KMS-11 (cell line): ENCODE measurements around the gene PRLHR.

Source experiments
- H2AFZ ChIP-seq: fragments of 200-600 bp; sonication (generic); 2 replicates; pipeline ENCODE4 v1.6.1; 2016; ENCODE audit warnings: antibody characterized with exemption, mixed run types, low read depth
- H3K27ac ChIP-seq: fragments of 200-600 bp; sonication (generic); 2 replicates; pipeline ENCODE4 v1.6.1; 2016; ENCODE audit warnings: mild to moderate bottlenecking, mixed run types
- H3K27me3 ChIP-seq: fragments of 200-600 bp; sonication (generic); 2 replicates; pipeline ENCODE4 v1.6.1; 2017; ENCODE audit warnings: mild to moderate bottlenecking, low read depth, mixed run types, moderate library complexity; ENCODE audit not compliant: insufficient read depth
- H3K36me3 ChIP-seq: fragments of 200-600 bp; sonication (generic); 2 replicates; pipeline ENCODE4 v1.6.1; 2017; ENCODE audit warnings: mild to moderate bottlenecking, mixed run types; ENCODE audit not compliant: insufficient read depth
- H3K4me1 ChIP-seq: fragments of 200-600 bp; sonication (generic); 2 replicates; pipeline ENCODE4 v1.6.1; 2016; ENCODE audit warnings: mild to moderate bottlenecking, low read depth, mixed run types; ENCODE audit not compliant: poor library complexity, severe bottlenecking
- H3K4me2 ChIP-seq: fragments of 200-600 bp; sonication (generic); 2 replicates; pipeline ENCODE4 v1.7.0; 2016; ENCODE audit warnings: mild to moderate bottlenecking, mixed run types
- H3K4me3 ChIP-seq: fragments of 200-600 bp; sonication (generic); IDR thresholded peaks from 2 replicates; pipeline ENCODE4 v1.6.1; 2017; ENCODE audit warnings: low read depth, low read length, mixed read lengths; ENCODE audit not compliant: insufficient read depth
- H3K79me2 ChIP-seq: fragments of 200-600 bp; sonication (generic); 2 replicates; pipeline ENCODE4 v1.6.1; 2016; ENCODE audit warnings: low read depth, mixed run types; ENCODE audit not compliant: insufficient read depth
- H3K9ac ChIP-seq: fragments of 200-600 bp; sonication (generic); 2 replicates; pipeline ENCODE4 v1.6.1; 2016; ENCODE audit warnings: mild to moderate bottlenecking, mixed run types
- H4K20me1 ChIP-seq: fragments of 200-600 bp; sonication (generic); 2 replicates; pipeline ENCODE4 v1.6.1; 2016; ENCODE audit warnings: mild to moderate bottlenecking, mixed run types; ENCODE audit not compliant: insufficient read depth
- TF ChIP-seq, protein P1 (sequence below): fragments of 200-600 bp; sonication (generic); conservative IDR thresholded peaks from 2 replicates; pipeline ENCODE4 v1.6.1; 2017; ENCODE audit warnings: low read depth, mild to moderate bottlenecking, antibody characterized with exemption, low read length, moderate library complexity, mixed read lengths

PRLHR gene

GRCh38 chr10:118607768-118608354 lies 12.4 kb upstream of the PRLHR start:
- TF ChIP-seq, protein P1, sequence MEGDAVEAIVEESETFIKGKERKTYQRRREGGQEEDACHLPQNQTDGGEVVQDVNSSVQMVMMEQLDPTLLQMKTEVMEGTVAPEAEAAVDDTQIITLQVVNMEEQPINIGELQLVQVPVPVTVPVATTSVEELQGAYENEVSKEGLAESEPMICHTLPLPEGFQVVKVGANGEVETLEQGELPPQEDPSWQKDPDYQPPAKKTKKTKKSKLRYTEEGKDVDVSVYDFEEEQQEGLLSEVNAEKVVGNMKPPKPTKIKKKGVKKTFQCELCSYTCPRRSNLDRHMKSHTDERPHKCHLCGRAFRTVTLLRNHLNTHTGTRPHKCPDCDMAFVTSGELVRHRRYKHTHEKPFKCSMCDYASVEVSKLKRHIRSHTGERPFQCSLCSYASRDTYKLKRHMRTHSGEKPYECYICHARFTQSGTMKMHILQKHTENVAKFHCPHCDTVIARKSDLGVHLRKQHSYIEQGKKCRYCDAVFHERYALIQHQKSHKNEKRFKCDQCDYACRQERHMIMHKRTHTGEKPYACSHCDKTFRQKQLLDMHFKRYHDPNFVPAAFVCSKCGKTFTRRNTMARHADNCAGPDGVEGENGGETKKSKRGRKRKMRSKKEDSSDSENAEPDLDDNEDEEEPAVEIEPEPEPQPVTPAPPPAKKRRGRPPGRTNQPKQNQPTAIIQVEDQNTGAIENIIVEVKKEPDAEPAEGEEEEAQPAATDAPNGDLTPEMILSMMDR: no peak
- no peaks in the 10 kb centered on the region for H3K36me3 ChIP-seq
- no peaks in the 10 kb centered on the region for H4K20me1 ChIP-seq
- H3K4me1 ChIP-seq: no peaks in the 10 kb centered on the region
- no peaks in the 10 kb centered on the region for H3K79me2 ChIP-seq
- no peak overlapping the region for H3K4me3 ChIP-seq
- no peak overlapping the region for H3K9ac ChIP-seq
- H3K27me3 ChIP-seq: no peaks in the 10 kb centered on the region
- H3K4me2 ChIP-seq: no peak overlapping the region
- H3K27ac ChIP-seq: no peak overlapping the region
- H2AFZ ChIP-seq: no peak overlapping the region

- TF ChIP-seq, protein P1: no peak
- no peaks in the 10 kb centered on the region for H4K20me1 ChIP-seq
- no peak overlapping the region for H3K4me2 ChIP-seq
- H3K36me3 ChIP-seq: no peaks in the 10 kb centered on the region
- no peak overlapping the region for H3K4me3 ChIP-seq
- H3K4me1 ChIP-seq: no peaks in the 10 kb centered on the region
- no peaks in the 10 kb centered on the region for H3K79me2 ChIP-seq
- H3K27me3 ChIP-seq: no peaks in the 10 kb centered on the region
- H3K9ac ChIP-seq: no peak overlapping the region
- no peak overlapping the region for H2AFZ ChIP-seq
- no peak overlapping the region for H3K27ac ChIP-seq
Observed at GRCh38 chr10:118605694-118606093, 10.2 kb upstream of the PRLHR start.

DNA sequence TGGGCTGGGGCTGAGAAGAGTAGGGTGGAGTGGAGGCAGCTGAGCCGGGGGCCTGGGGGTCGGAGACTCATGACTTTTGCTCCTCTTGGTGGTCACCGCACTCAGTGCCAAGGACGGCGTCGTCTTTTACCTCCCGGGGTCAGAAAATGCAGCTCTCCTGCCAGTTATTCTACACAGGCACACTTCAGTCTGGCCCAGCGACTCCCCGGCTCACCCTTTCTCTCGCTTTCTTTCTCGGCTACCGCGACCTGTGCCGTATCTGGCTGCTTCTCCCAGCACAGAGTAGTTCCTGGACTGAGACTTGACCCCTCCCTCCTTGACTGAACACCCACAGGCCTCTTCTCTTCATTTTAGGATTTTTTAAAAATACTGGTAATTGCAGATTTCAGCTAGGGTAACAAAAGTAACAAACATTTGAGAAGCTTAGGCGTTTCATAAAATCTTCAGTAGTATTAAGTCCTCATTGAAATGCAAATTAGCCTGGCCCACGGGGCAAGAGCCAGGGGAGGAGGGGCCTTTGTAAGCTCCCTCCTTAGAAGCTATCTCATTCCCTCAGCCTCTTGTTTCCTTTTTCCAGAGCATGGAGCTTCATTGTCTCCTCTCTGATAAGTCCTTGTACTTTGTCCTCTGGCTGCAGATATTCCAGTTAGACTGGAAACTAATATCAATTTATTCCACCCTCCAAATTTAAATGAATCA lies 1.1 kb upstream of the PRLHR start:
- H3K4me2 ChIP-seq: no peak overlapping the region
- H3K27me3 ChIP-seq: no peaks in the 10 kb centered on the region
- no peaks in the 10 kb centered on the region for H4K20me1 ChIP-seq

DNA sequence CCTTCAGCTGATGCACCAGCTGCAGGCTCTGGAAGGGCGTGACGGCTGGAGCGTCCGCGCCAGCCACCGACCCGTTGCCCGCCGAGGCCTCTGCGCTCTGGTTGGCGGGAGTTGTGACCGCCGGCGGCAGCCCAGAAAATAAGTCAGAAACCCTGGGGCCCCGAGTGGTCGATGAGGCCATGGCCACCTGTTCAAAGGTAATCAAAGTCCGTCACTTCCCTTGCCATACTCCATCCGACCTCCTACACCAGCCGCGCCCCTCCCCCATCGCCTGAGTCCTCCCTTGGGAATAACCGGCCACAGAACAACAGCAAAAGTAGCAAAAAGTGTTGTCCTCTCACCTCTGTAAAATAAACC lies 406 bp downstream of the PRLHR start:
- Histone ChIP-seq H3K36me3 (no peaks in the 10 kb centered on the region), H3K4me3 (no peak overlapping the region), H3K9ac (no peak overlapping the region), H3K79me2 (no peaks in the 10 kb centered on the region), H2AFZ (no peak overlapping the region), H3K4me2 (no peak overlapping the region), H3K27me3 (no peaks in the 10 kb centered on the region), H3K27ac (no peak overlapping the region), H3K4me1 (no peaks in the 10 kb centered on the region), H4K20me1 (no peaks in the 10 kb centered on the region)
- TF ChIP-seq, protein P1: no peak

More for the DNA sequence above, 1.1 kb upstream of the PRLHR start:
- H3K36me3 ChIP-seq: no peaks in the 10 kb centered on the region
- no peaks in the 10 kb centered on the region for H3K79me2 ChIP-seq
- H2AFZ ChIP-seq: no peak overlapping the region
- TF ChIP-seq, protein P1: no peak
- no peaks in the 10 kb centered on the region for H3K4me1 ChIP-seq
- no peak overlapping the region for H3K9ac ChIP-seq
- no peak overlapping the region for H3K27ac ChIP-seq
- H3K4me3 ChIP-seq: no peak overlapping the region
